Inflammatory macrophage treated with lipopolysaccharide for 4 hours (primary cell): ENCODE results near the gene SLC16A6.
"Not testable (repeated sequence)": the region's sequence is repeated elsewhere in the genome, so short reads cannot be mapped to it uniquely, and the experiment has no call there.

Experiments used
- DNase-seq: peaks from one replicate; pipeline ENCODE4 v3.0.0-alpha.2; 2020

SLC16A6 gene, protein sequence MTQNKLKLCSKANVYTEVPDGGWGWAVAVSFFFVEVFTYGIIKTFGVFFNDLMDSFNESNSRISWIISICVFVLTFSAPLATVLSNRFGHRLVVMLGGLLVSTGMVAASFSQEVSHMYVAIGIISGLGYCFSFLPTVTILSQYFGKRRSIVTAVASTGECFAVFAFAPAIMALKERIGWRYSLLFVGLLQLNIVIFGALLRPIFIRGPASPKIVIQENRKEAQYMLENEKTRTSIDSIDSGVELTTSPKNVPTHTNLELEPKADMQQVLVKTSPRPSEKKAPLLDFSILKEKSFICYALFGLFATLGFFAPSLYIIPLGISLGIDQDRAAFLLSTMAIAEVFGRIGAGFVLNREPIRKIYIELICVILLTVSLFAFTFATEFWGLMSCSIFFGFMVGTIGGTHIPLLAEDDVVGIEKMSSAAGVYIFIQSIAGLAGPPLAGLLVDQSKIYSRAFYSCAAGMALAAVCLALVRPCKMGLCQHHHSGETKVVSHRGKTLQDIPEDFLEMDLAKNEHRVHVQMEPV

GRCh38 chr17:68290955-68291835 is at the start of gene SLC16A6, which contains the start of gene ARSG:
SLC16A6 (minus strand) TSS chr17:68291127; CDS start chr17:68278320, 12,807 bp downstream.
ARSG (plus strand) TSS chr17:68291495; CDS start chr17:68307494, 15,999 bp downstream.
- peak; percentile 75 for DNase-seq

GRCh38 chr17:68334393-68334792 is 43.5 kb upstream of the SLC16A6 start:
- DNase-seq, result no peak

DNA sequence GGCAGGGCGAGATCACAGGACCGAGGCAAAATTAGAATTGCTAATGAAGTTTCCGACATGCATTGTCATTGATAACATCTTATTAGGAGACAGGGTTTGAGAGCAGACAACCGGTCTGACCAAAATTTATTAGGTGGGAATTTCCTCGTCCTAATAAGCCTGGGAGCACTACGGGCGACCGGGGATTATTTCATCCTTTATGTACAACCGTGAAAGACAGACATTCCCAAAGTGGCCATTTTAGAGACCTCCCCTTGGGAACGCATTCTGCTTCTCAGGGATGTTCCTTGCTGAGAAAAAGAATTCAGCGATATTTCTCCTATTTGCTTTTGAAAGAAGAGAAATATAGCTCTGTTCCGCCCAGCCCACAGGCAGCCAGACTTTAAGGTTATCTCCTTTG is 41.0 kb upstream of the SLC16A6 start:
- not testable (repeated sequence) for DNase-seq

- DNase-seq, result no peak
Observed at GRCh38 chr17:68329331-68329730, 38.4 kb upstream of the SLC16A6 start.

DNA sequence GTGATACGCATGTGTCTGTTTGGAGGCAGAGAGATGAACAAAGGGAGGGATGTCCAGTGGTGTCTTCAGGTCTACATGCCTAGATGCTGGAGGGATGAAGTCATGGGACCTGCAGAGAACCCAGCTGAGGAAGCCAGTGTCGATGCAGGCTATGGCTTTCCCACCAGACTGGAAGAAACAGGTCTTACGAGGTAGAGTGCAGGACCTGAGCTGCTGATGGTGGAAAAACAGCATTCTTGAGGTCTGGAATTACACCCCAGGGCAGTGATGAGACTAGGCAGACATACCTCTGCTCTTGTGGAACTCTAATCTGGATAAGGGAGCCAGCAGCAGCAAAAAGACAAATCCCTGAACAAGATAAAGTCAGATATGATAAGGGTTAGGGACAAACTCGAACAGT is 37.7 kb upstream of the SLC16A6 start:
- no peak for DNase-seq

DNA sequence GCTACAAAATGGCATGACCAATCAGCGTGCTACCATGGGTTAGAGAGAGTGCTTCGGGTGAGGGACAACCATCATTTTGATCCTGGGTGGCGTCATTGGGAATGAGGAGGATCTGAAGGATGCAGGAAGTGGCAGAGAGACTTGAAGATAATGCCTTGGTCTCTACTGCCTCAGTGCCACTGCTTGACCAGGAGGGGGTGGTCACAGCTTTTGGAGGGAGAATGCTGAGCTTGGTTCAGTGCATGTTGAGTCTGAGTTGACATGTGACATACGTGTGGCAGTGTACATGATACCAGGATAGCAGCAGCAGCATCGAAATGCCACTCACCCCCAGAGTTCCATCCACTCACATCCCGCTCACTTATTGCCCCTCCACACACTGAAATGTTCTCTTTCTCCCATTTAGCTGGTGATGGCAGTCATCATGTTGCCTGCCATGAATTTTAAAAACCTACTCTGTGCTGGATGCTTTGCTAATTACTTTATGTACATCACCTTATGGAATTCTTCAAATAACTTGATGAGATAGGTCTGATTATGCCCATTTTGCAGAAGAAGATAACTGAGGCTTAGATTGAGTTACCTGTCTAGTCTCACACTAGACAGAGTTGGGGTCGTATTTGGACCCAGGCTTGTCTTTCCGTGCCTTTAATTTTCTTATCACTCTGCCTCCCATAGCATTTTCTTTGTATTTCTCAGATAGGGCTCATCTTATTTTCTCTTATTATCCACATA is 37.1 kb upstream of the SLC16A6 start:
- DNase-seq, result no peak

DNA sequence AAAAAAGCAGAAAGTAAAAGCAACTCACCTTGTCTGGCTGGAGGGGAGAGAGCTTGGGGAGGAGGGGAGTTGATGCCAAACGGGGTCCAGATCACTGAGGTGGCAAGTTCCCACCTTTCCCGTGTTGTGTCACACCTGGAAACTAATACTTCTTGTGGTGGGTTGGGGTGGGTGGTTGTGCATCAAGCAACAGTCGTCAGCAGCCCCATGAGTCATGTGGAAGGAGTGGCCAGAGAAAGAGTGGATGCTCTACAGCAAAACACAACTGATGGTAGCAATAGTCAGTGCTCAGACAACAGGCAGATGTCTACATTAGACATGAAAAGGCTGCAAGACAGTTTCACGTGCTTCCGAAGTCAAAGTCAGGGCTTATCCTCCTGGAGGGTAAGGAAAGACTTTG is 35.8 kb upstream of the SLC16A6 start:
- DNase-seq, result no peak

DNA sequence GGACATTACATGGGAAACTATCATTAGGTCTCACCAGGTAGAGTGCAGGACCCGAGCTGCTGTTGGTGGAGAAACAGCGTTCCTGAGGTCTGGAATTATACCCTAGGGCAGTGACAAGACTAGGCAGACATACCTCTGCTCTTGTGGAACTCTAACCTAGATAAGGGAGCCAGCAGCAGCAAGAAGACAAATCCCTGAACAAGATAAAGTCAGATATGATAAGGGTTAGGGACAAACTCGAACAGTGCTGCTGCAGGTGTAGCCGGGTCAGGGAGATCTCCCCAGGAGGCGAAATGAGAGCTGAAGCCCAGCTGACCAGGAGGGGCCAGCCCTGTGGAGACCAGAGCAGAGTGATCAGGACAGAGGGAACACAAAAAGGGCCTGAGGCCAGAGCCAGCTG is 35.0 kb upstream of the SLC16A6 start:
- no peak for DNase-seq

DNA sequence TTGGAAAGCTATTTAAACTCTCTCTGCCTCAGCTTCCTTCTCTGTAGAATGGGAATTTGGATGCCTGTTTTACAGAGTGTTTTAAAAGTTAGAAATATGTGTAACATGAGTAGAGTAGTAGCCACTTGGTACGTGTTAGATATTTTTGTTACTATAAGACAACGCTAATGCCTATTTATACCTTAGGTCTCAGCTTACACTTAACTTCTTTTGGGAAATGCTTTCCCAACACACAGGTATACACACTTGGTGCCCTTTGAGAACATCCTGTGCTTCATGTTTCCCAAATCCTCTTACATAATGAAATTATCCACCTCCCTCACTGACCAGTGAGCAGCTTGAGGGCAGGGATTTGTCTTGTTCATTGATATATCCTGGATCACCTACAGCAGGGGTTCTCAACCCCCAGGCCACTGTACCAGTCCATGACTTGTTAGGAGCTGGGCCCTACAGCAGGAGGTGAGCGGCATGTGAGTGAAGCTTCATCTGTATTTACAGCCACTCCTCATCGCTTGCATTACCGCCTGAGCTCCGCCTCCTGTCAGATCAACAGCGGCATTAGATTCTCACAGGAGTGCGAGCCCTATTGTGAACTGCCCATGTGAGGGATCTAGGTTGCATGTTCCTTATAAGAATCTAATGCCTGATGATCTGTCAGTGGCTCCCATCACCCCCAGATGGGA is 33.9 kb upstream of the SLC16A6 start:
- DNase-seq, result no peak

DNA sequence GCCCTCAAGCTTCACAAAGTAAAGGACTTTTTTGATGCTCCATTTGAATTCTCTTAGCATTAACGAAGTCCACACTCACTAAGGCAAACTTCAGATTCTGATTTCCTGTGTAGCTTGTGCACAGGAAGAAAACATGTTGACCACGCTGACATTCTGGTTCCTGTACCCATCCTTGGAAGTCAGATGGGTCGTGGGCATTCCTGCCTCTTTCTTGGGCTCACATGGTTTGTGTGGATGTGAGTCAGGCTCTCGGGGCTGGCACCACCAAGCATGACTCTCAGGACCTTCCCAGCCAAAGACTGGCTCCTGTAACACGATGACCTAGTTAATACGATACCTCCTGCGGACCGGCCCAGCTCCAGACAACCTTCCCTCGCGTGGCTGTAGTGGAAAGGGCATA is 33.2 kb upstream of the SLC16A6 start:
- DNase-seq, result no peak

DNA sequence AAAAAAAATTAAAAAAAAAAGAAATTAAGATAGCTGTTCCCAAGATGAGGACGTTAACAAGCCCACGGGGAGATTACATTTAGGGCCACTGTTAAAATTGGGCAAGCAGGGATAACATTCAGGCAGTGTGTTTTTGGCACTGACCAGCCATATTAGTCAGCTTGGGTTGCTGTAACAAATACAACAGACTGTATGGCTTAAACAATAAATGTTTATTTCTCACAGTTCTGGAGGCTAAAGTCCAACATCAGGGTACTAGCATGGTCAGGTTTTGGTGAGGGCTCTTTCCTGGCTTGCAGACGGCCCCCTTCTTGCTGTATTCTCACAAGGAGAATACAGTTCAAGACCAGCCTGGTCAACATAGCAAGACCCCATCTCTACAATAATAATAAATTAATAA is 31.7 kb upstream of the SLC16A6 start:
- DNase-seq, result no peak

DNA sequence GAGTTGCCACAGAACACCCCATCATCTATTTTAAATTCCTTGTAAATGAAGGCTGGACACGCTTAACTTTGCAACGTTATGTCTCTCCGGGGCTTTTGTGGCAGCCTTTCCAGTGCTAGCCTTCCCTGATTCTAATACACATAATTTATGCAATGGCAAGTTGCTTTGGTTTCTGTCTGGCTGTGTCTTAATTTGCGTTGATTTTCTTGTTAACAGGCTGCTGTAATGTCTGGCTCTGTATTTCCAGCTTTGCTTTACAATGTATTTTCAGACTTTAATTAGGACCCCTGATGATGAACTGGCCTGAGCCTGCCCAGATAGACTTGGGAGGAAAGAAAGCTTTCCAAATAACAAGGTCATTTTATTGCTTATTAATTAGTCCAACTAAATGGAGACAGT is 30.6 kb upstream of the SLC16A6 start:
- no peak for DNase-seq

DNA sequence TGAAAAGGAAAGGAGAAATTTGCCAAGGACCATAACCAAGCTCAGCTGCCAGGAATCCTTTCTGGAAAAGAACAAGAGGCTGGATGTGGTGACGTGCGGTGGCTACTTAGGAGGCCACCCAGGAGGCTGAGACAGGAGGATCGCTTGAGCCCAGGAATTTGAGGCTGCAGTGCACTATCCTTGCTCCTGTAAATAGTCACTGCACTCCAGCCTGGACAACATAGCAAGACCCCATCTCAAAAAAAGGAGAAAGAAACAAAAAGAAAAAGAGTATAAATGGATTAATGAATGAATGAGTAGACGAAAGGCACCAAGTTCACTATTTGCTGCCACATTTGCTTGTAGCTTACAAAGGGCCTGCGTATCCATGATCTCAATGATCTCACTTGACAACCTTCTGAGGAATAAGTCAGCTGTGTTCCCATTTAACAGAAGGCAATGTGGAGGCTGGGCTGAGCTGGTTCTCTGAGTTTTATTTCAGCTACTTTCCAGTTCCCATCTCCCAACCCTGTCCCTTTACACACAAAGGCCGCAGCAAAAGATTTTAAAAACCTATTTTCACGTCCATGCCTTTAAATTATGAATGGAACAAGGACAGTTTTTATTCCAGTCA is 30.1 kb upstream of the SLC16A6 start:
- no peak for DNase-seq

DNA sequence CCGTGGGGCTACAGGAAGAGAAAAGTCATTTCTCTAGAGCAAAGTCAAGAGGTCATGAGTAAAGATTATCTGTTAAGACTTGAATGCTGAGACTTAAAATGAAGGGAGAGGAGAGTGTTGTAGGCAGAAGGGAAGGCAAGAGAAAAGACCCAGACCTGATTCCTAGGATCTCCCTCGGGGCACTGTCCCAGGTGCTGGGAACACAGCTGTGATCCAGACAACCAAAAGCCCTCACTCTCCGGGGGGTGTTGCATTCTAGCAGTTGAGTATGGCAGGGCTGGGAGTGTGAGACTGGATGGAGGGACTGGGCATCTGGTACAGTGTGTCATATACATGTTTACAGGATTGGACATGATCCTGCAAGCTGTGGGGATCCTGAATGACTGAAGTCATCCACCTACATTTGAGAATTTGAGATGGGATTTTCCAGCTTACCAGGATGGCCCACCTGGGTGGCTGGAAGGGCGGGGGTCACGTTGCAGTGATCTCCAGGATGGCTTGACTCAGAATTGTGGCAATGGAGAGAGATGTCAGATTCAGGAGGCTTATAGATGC is 29.5 kb upstream of the SLC16A6 start:
- DNase-seq, result no peak

- peak; percentile 66 for DNase-seq
Observed at GRCh38 chr17:68319410-68320162, 28.7 kb upstream of the SLC16A6 start.

DNA sequence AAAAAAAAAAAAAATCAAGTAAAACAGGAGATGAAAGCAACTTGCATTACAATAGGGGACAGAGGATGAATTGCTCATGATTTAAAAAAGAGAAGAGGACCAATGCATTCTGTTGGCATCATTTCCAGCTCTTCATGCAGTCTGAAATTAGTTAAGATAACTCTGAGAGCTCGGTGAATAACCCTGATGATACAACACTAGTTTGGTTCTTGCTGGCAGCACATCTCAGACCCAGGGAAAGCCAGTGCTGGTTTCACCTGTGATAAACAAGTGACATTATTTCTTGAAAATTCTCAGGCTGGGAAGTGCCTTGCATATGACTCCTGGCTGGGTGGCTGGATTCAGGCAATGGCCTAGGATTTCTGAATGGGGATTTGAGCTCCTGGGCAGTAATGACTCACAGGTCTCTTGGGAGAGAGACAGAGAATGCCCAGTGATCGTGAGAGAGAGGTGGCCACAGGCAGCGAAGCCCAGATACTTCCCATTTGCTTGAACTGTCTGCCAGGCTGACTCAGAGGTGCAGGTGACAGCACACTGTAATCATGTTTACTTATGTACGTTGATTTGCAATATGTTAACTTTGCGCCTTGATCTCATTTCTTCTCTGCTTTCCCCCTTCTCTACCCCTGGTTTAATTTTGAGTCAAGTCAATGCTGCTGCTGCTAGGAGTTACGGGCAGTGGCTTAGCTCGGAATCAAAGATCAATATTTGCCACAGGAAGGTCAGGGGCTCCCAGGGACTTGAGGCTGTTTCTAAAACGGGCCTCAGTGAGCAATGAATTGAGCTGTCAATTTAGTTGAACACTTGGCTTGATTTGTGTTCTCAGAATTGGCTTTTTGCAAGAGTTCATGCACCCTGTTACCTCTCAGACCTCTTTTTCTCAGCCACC is 27.4 kb upstream of the SLC16A6 start:
- DNase-seq, result peak; percentile 69

DNA sequence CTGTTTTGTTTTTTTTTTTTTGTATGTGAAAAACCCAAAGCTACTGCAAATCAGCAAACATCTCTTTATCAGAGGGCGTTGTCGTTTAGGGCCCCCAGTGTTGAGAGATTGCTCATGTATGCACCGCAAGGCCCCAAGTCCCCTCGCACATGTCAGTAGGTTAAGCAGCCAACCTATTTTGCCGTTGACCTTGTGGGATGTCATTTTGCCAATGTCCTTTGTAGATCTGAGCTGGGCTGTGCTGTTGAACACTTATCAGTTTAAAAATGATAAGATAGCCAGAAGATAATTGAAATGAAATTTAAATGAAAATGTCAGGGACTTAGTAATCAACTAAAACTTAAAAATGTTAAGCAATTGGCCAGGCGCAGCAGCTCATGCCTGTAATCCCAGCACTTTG is 26.5 kb upstream of the SLC16A6 start:
- DNase-seq, result no peak

- no peak for DNase-seq
Observed at GRCh38 chr17:68315930-68316329, 25.0 kb upstream of the SLC16A6 start.

DNA sequence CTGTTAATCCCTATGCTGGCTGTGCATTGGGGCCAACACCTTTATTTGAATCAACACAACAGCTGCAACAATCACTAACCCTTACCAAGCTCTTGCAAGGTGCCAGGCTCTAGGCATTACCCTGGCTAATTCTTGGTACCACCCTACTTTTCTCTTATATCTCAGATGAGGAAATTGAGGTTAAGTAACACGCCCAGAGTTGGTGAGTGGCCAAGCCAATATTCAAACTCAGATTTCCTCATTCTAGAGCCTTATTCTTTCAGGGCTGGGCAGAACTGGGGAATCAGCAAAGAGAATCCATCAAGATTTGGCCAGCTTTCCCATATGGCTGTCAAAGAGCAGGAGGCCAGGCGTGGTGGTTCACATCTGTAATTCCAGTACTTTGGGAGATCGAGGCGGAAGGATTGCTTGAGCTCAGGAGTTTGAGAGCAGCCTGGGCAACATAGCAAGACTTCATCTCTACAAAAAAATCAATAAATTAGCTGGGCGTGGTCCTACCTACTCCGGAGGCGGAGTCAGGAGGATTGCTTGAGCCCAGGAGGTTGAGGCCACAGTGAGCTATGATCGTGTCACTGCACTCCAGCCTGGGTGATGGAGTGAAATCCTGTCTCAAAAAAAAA is 24.1 kb upstream of the SLC16A6 start:
- DNase-seq, result peak; percentile 89
